Naive thymus-derived CD8-positive, alpha-beta T cell (primary cell): Measurements from ENCODE around the gene SIPA1L3. TPM values are rescaled to one million over a fixed set of nuclear protein-coding genes. Genes with fewer than 3 reads are reported as not detected.

Experiments used
- ATAC-seq, 2 donors: fragments of 150-1000 bp; cut with Tn5 transposase in 1 of 2; sonication (Bioruptor Pico), chemical (Tn5 transposase) in 1 of 2; 1 replicate in 1 of 2; 2 replicates in 1 of 2; pipeline ENCODE4 v1.10.0; 2021; ENCODE audit warnings: mild to moderate bottlenecking in 2 of 2, moderate library complexity in 2 of 2
- POLR2A ChIA-PET: fragments of 350-600 bp; sonication (Branson Sonifier 250); formaldehyde crosslinking; loops from one replicate; lab custom pipeline; 2021; ENCODE audit warnings: antibody characterized with exemption; lab: Charles Lee
- DNase-seq, 10 donors: peaks; one replicate each; pipeline versions ENCODE4 v3.0.0 to v3.0.0-alpha.2; 2020 to 2022
- H3K27ac Mint-ChIP-seq, 10 donors: one replicate each; pipeline ENCODE4 v1.8.0; 2020 to 2022; ENCODE audit warnings: mild to moderate bottlenecking in 10 of 10, mixed read lengths in 10 of 10, moderate library complexity in 4 of 10, inconsistent platforms in 1 of 10
- H3K27me3 Mint-ChIP-seq, 5 donors: one replicate each; pipeline ENCODE4 v1.8.0; 2021 to 2022; ENCODE audit warnings: mixed read lengths in 5 of 5
- H3K36me3 Mint-ChIP-seq, 3 donors: one replicate each; pipeline ENCODE4 v1.8.0; 2020 to 2022; ENCODE audit warnings: mixed read lengths in 3 of 3, mild to moderate bottlenecking in 2 of 3, inconsistent platforms in 1 of 3
- H3K4me1 Mint-ChIP-seq, 4 donors: one replicate each; pipeline ENCODE4 v1.8.0; 2021 to 2022; ENCODE audit warnings: mixed read lengths in 4 of 4
- H3K4me3 Mint-ChIP-seq, 10 donors: one replicate each; pipeline ENCODE4 v1.8.0; 2020 to 2022; ENCODE audit warnings: mild to moderate bottlenecking in 10 of 10, mixed read lengths in 10 of 10, moderate library complexity in 6 of 10, inconsistent platforms in 1 of 10
- H3K9me3 Mint-ChIP-seq, 9 donors: one replicate each; pipeline ENCODE4 v1.8.0; 2020 to 2022; ENCODE audit warnings: mixed read lengths in 9 of 9, mild to moderate bottlenecking in 3 of 9, inconsistent platforms in 1 of 9, moderate library complexity in 1 of 9
- polyA plus RNA-seq, 3 donors: library from polyadenylated mRNA; unstranded; fragments of 300-500 nt; fragmentation: Illumina TruSeq; gene quantifications; one replicate each; pipeline ENCODE4 v1.2.3, GENCODE V29; 2021
- total RNA-seq, 8 experiments: library from RNA in 2 of 8; stranded (reverse) in 2 of 8; gene quantifications; one replicate each; pipeline ENCODE4 v1.2.3 and lab custom pipeline; 2021 to 2026

SIPA1L3 gene
- total and polyA plus RNA-seq, 5 experiments from 2014 or later, result 0.66 to 34.5 (median 1.6) TPM

DNA sequence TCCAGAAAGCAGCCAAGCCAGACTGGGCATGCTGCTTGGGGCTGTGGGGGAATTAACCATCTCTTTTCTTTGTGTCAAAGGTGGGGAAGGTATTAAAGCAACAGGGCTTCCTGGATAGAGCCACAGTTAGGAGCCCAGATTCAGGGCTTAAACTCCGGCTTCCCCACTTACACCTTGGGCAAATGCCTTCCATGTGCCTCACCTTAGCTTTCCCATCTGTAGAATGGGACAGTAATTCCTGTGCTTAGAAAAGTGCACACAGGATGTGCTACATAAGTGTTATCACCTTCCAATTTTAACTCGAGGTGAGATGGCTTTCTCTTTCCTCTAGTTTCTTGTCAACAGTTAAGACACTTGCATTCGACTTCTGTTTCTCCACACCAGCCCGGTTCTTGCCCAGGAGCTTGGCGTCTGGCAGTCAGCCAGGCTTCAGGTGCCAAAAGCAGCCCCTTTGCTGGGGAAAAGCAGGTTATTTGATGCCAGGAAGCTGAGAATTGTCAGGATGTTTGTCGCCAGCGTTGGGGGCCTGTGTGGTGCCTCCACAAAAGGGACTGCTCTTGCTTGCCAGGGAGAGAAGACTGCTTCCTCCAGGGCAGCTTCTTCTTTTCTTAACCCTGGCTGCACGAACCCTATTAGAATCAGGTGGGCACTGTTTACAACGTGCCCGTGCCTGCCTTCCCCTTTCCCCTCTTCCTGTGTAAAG, 79.2 kb downstream of the SIPA1L3 start:
- DNase-seq (peak in 1 of 10 donors; percentile 11), ATAC-seq (no peak)
- Mint-ChIP-seq H3K36me3 (peaks cover 0 to 3% (median 0%) of the 10 kb centered on the region in 3 donors), H3K4me1 (peaks cover 15 to 59% (median 30%) of the 10 kb centered on the region in 4 donors), H3K27me3 (no peaks in the 10 kb centered on the region), H3K27ac (peak overlapping the region; percentile 53 to 91 (median 75)), H3K4me3 (peak overlapping the region in 1 of 10 donors; percentile 28), H3K9me3 (no peaks in the 10 kb centered on the region)
- POLR2A ChIA-PET, result interaction anchor here (0.6 kb wide), 1 partner anchor 14 kb away, joined by 9 read pairs; no protein-coding TSS in a partner anchor

DNA sequence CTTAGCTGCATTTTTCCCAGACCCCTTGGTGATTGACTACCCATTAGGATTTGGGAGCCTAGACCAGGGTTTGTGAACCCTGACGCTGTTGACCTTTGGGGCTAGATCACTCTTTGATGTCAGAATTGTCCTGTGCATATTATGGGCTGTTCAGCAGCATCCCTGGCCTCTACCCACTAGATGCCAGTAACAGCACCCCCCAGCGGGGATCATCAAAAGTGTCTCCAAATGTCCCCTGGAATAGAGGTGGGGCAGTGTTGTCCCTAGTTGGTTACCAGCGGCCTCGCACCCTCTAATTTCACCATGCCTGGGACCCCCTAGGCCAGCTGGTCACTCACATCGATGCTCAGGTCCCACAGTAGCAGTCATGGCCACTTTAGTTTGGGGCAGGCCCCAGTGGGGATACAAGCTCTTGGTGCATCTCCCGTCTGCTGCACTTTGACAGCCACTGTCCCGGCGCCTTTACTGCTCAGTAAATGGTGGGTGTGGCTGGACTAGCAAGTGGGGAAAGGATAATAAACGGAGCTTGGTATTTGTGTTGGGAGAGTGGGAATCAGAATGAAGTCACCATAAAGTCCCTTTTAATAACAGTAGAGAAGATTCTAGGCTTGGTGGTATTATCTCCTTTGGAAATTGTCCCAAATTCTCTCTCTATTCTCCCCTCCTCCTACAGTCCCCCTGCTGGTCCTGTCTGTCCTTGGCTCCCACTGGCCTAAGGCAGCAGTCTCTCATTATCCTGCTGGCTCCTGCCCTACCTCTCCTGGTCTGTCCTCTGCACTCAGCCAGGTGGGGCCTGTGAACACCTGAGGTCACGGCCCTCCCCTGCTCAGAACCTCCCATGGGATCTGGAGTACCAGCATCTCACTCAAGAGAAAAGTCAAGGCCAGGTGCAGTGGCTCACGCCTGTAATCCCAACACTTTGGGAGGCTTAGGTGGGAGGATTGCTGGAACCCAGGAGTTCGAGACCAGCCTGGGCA, 80.6 kb downstream of the SIPA1L3 start:
- ATAC-seq, result no peak
- Mint-ChIP-seq H3K9me3 (no peaks in the 10 kb centered on the region), H3K4me1 (peaks cover 14 to 61% (median 29%) of the 10 kb centered on the region in 4 donors), H3K27ac (peak overlapping the region in 2 of 10 donors; percentile 35 to 90), H3K4me3 (no peak overlapping the region), H3K27me3 (no peaks in the 10 kb centered on the region), H3K36me3 (peaks cover 0 to 3% (median 0%) of the 10 kb centered on the region in 3 donors)
- no peak for DNase-seq
- POLR2A ChIA-PET, result no interaction called here

- no peak for DNase-seq
- H3K27me3 Mint-ChIP-seq, result no peaks in the 10 kb centered on the region
- H3K4me1 Mint-ChIP-seq, result peaks cover 17 to 55% (median 30%) of the 10 kb centered on the region in 4 donors
- peak overlapping the region in 8 of 10 donors; percentile 3 to 91 (median 56) for H3K27ac Mint-ChIP-seq
- H3K36me3 Mint-ChIP-seq, result peaks cover 0 to 4% (median 3%) of the 10 kb centered on the region in 3 donors
- ATAC-seq, result no peak
- no peak overlapping the region for H3K4me3 Mint-ChIP-seq
- POLR2A ChIA-PET, result no interaction called here
- no peaks in the 10 kb centered on the region for H3K9me3 Mint-ChIP-seq
These were observed 82.0 kb downstream of the SIPA1L3 start for GRCh38 chr19:37988758-37989635.

DNA sequence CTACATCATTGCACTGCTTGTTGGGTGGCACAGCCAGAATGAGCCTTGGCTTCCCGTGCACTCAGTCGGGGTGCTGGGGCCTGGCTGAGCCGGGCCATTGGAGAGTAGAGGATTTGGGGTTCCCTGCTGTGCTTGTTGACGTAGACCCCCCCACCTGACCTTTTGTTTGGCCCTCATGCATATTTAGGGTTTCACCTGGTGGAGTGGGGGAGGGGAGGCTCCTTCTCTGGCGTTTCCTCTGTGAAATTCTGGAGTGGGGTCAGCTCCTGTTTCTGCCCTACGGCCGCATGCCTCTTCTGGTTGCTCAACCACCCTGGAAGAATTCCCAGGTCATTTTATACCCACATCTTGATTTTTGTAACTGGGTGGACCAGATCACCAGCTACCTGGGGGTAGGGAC, 82.8 kb downstream of the SIPA1L3 start:
- no peak for DNase-seq
- ATAC-seq, result no peak
- Mint-ChIP-seq H3K27me3 (no peaks in the 10 kb centered on the region), H3K27ac (no peak overlapping the region), H3K9me3 (no peaks in the 10 kb centered on the region), H3K4me1 (peaks cover 15 to 49% (median 26%) of the 10 kb centered on the region in 4 donors), H3K36me3 (peaks cover 0 to 8% (median 7%) of the 10 kb centered on the region in 3 donors), H3K4me3 (no peak overlapping the region)
- POLR2A ChIA-PET, result no interaction called here

- H3K4me1 Mint-ChIP-seq, result peaks cover 18 to 45% (median 26%) of the 10 kb centered on the region in 4 donors
- POLR2A ChIA-PET, result no interaction called here
- H3K4me3 Mint-ChIP-seq, result no peak overlapping the region
- ATAC-seq (no peak), DNase-seq (no peak)
- peaks cover 0 to 11% (median 11%) of the 10 kb centered on the region in 3 donors for H3K36me3 Mint-ChIP-seq
- H3K27me3 Mint-ChIP-seq, result no peaks in the 10 kb centered on the region
- peak overlapping the region in 1 of 10 donors; percentile 69 for H3K27ac Mint-ChIP-seq
- no peaks in the 10 kb centered on the region for H3K9me3 Mint-ChIP-seq
These were observed 83.4 kb downstream of the SIPA1L3 start for GRCh38 chr19:37990362-37990761.

- Mint-ChIP-seq H3K36me3 (peaks cover 0 to 11% (median 11%) of the 10 kb centered on the region in 3 donors), H3K4me3 (peak overlapping the region in 1 of 10 donors; percentile 48), H3K27me3 (no peaks in the 10 kb centered on the region), H3K4me1 (peaks cover 20 to 35% (median 21%) of the 10 kb centered on the region in 4 donors), H3K27ac (peak overlapping the region in 2 of 10 donors; percentile 3 to 34), H3K9me3 (no peaks in the 10 kb centered on the region)
- DNase-seq (no peak), ATAC-seq (no peak)
- POLR2A ChIA-PET, result no interaction called here
These were observed 84.3 kb downstream of the SIPA1L3 start for GRCh38 chr19:37991176-37991835.

GRCh38 chr19:37991841-37992248, 84.8 kb downstream of the SIPA1L3 start:
- Mint-ChIP-seq H3K4me3 (peak overlapping the region in 1 of 10 donors; percentile 48), H3K4me1 (peaks cover 16 to 30% (median 17%) of the 10 kb centered on the region in 4 donors), H3K36me3 (peaks cover 0 to 11% (median 11%) of the 10 kb centered on the region in 3 donors), H3K27ac (no peak overlapping the region), H3K9me3 (no peaks in the 10 kb centered on the region), H3K27me3 (no peaks in the 10 kb centered on the region)
- ATAC-seq (no peak), DNase-seq (no peak)
- POLR2A ChIA-PET, result interaction anchor here (0.6 kb wide), 1 partner anchor 53 kb away, joined by 5 read pairs; no protein-coding TSS in a partner anchor

DNA sequence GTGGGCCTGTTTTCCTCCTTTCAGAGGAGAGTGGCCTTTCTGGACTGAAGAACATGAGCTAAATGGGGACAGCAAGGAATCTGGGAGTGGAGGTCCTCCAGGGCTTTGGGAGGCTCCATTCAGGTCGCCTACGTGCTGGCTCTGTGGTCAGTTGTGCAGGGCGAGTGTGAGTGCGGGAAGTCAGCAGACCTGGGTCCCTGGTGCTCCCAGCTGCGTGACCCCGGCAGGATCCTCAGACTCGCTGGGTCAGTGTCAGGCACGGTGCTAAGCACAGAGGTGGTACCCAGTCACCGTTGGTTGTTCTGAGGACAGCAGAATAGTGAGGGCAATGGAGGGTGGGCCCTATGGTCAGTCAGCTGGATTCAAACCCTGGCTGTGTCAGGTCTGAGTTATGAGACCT, 85.8 kb downstream of the SIPA1L3 start:
- Mint-ChIP-seq H3K27ac (no peak overlapping the region), H3K4me3 (no peak overlapping the region), H3K27me3 (no peaks in the 10 kb centered on the region), H3K4me1 (peaks cover 16 to 22% (median 17%) of the 10 kb centered on the region in 4 donors), H3K9me3 (no peaks in the 10 kb centered on the region), H3K36me3 (peaks cover 0 to 11% (median 11%) of the 10 kb centered on the region in 3 donors)
- DNase-seq, result no peak
- ATAC-seq, result no peak
- POLR2A ChIA-PET, result interaction anchor here (0.6 kb wide), 1 partner anchor 54 kb away, joined by 5 read pairs; no protein-coding TSS in a partner anchor

DNA sequence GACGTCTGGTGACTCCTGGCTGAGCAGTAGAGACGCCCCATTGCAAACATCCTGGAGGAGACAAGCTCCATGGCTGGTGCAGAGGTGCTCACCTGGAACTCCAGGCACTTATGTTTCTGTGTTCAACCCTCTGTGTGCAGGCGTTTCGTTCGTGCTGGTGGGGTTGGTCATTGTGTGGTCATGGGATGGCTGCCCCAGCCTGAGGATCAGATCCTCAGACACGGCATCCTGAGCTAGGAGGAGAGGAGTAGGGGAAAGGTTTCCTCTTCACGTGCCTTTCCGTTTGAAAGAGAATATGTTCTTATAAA, 87.8 kb downstream of the SIPA1L3 start:
- POLR2A ChIA-PET, result no interaction called here
- Mint-ChIP-seq H3K27ac (no peak overlapping the region), H3K36me3 (peaks cover 0 to 11% (median 11%) of the 10 kb centered on the region in 3 donors), H3K27me3 (no peaks in the 10 kb centered on the region), H3K4me3 (no peak overlapping the region), H3K4me1 (peaks cover 13 to 29% (median 18%) of the 10 kb centered on the region in 4 donors), H3K9me3 (no peaks in the 10 kb centered on the region)
- no peak for ATAC-seq
- no peak for DNase-seq

DNA sequence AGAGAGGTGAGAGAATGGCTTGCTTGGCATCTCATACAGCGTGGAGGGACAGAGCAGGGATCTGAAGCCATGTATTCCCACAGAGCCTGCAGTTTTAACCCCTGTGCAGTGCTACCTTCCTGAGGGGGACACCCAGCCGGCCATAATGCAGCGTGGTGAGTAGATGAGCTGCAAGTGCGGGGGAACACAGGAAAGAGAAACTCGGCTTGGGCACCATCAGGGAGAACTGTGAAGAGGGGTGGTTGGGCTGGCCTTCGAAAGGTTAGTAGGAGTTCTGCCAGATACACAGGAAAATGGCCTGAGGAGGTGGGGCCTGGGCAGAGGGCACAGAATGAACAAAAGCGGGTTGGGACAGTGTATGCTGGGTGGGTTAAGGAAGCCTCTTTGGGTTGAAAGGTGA, 88.3 kb downstream of the SIPA1L3 start:
- Mint-ChIP-seq H3K9me3 (no peaks in the 10 kb centered on the region), H3K27me3 (no peaks in the 10 kb centered on the region), H3K4me3 (no peak overlapping the region), H3K27ac (peak overlapping the region in 2 of 10 donors; percentile 36 to 43), H3K36me3 (peaks cover 0 to 11% (median 11%) of the 10 kb centered on the region in 3 donors), H3K4me1 (peaks cover 13 to 32% (median 19%) of the 10 kb centered on the region in 4 donors)
- ATAC-seq (no peak), DNase-seq (no peak)
- POLR2A ChIA-PET, result no interaction called here

DNA sequence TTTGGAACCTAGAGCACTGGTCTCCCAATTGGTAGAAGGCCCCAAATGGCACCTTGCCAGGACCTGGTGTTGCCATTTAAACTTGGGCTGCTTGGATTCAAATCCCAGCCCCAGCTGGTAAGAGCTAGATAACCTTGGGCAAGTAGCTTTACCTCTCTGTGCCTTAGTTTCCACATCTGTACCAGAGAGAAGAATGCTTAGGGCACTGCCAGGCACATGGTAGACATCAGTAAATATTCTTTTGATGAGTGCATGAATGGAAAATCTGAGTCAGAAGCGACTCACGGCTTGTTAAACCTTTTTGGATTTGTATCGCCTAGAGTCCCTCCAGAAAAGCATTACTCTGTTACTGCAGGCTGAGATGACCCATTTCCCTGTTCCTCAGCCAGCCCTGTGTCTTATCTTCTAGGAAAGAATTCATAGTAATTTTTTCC, 90.9 kb downstream of the SIPA1L3 start:
- Mint-ChIP-seq H3K27ac (no peak overlapping the region), H3K36me3 (peaks cover 0 to 11% (median 8%) of the 10 kb centered on the region in 3 donors), H3K9me3 (no peaks in the 10 kb centered on the region), H3K27me3 (no peaks in the 10 kb centered on the region), H3K4me1 (peaks cover 14 to 38% (median 25%) of the 10 kb centered on the region in 4 donors), H3K4me3 (no peak overlapping the region)
- DNase-seq (no peak), ATAC-seq (no peak)
- POLR2A ChIA-PET, result interaction anchor here (1.2 kb wide), 1 partner anchor 27 kb away, joined by 5 read pairs; no protein-coding TSS in a partner anchor
